Epidermal melanocyte (primary cell): ENCODE data around the gene FBF1.

Source experiments
- DNase-seq: peaks from one replicate; pipeline ENCODE4 v3.0.0; 2011; ENCODE audit warnings: low spot score; ENCODE audit not compliant: insufficient read length

FBF1 gene

DNA sequence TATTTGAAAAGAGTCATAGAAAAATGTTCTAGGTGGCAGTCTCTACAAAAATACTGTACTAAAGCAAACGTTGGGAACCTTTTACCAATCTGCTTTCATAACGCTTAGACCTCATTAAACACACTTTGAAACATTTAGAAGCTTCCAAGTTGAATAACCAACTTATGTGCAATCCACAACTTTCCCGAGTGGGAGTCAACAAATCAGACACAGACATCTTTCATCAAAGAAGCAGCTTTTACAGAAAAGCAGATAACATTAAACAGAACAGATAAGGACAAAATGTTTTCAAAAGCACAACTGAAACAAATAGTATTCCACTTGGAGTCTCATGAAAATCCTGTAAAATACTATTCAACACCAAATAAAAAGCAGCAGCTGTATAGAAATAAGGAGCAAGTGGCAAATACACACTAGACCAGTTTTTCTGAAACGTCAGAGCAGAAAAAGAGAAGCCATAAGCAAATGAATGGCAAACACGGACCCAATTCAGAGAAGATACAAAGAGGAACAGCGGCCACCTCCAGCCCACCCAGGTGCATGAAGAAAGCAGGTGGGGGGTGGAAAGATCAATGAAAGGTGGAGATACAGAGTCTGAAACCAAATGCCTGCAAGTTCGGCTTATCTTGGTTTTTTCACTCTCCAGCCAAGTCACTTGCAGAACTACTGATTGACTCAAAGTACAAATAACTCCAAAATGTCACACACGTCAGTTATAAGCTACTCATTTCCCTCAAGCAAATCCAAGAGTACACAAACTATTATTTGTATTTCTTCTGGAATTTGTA, 18.4 kb upstream of the FBF1 start:
- DNase-seq, result no peak

GRCh38 chr17:75950855-75951554, 10.2 kb upstream of the FBF1 start:
- DNase-seq, result no peak

GRCh38 chr17:75950421-75950820, 9.6 kb upstream of the FBF1 start:
- DNase-seq, result no peak

DNA sequence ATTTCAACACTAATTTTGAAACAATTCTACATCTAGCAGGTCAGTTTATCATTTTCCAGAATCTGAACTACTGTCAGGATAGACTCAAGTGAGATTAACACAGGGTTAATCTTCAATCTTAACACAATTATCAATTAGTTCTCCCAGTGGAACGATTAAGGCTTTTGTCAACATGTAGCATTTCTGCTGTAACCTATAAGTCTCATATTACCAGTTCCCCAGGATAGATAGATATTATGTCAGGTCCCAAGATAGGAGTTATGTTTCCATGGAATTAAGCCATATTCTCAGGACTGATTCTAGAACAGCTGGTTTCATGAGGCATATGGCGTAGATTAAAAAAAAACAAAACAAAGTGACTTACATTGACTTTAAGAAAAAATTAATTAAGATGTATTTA, 4.4 kb upstream of the FBF1 start:
- no peak for DNase-seq

GRCh38 chr17:75943491-75943890, 2.6 kb upstream of the FBF1 start:
- DNase-seq, result no peak

DNA sequence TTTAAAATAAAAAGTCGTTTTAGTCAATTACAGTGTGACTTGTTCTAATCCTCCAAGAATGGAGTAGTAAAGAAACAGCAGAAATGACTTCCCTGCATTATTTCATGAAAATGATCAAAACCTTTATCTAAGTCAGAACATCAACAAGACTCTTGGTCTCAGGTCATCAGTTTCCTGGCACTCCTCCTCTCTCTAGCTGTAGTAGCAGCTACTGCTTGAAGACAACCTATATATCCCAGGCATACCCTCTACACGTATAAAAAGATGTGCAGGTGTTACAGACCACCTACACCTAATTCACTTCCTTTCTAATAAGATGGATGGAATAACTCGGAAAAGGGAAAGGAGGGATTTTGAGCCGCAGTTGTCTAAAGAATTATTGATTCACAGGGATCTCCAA, 1.6 kb upstream of the FBF1 start:
- no peak for DNase-seq

GRCh38 chr17:75941442-75941819, 589 bp upstream of the FBF1 start:
- no peak for DNase-seq

DNA sequence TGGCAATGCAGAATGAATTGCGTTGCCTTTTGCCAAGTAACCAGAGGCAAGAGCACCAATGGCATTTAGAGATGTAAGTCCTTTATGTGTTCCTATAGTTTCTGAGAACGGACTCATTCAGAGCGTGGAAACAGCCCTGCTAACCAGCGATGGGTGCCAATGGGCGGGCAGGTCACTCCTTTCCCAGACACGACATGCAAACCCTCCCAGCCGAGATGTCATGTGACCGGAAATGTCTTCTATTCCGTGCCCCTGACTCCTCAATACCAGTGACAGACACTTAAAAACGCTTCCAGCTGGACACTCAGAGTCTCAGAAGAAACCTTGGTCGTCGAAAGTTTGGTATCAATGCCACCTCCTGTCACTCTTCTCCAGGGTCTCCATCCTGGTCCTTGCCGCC, 3.2 kb downstream of the FBF1 start:
- no peak for DNase-seq

DNA sequence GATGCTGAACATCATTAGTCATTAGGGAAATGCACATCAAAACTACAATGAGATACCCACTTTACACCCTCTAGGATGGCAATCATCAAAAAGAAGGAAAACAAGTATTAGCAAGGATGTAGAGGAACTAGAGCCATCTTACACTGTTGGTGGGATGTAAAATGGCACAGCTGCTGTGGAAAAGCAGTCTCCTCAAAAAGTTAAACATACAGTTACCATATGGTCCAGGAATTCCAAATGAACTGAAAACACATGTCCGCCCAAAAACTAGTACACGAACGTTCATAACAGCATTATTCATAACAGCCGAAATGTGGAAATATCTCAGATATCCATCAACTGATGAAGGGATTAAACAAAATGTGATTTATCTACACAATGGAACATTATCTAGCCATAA, 7.0 kb downstream of the FBF1 start:
- DNase-seq, result no peak

- DNase-seq, result no peak
Observed at GRCh38 chr17:75932852-75933251, 8.0 kb downstream of the FBF1 start.

- DNase-seq, result no peak
Observed at GRCh38 chr17:75931062-75931461, 9.8 kb downstream of the FBF1 start.

DNA sequence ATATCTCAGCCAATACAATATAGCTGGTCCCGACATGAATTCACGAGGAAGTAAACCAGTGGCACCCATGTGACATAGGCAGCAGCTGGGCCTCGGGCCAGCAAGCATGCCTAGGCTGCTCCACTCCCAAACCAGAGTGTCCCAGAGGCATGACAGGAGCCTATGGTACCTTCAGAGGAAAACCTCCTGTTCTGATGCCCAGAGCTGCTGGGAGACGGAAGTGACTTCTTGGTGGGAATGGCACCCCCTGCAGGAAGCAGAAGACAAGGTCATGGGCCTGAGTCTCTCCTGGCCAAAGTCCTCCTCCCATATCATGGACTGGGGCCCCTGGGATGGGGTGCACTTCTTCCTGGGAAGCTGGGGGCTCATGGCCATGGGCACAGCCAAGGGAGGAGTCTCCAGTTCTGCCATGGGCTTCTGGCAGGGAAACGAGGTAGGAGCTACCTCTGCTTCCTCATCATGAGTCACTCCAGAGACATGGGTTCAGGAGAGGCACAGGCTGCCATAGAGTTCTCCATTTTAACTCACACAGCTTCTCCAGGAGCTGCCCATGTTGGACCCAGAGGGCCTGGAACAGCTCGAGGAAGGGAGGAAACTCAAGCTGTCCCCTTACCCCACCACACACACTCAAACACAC, 13.4 kb downstream of the FBF1 start:
- DNase-seq, result no peak

DNA sequence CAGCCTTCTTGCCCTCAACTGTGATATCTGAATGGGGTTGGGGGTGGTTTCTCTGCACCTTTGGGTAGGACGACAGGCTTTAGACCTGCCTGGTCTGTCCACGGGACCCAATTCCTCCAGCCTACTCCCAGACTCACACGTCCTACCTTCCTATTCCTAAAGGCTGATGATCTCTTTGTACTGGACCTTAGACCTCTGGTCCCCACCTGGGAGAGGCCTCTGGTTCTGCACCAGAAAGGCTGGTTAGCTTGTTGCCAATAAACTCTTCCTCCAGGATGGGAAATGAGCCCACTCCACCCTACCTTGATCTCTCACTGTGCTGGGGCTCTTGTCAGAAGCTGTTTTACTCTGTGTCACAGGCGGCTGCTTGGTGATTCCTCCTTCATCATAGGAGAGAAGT, 14.4 kb downstream of the FBF1 start:
- DNase-seq, result no peak

DNA sequence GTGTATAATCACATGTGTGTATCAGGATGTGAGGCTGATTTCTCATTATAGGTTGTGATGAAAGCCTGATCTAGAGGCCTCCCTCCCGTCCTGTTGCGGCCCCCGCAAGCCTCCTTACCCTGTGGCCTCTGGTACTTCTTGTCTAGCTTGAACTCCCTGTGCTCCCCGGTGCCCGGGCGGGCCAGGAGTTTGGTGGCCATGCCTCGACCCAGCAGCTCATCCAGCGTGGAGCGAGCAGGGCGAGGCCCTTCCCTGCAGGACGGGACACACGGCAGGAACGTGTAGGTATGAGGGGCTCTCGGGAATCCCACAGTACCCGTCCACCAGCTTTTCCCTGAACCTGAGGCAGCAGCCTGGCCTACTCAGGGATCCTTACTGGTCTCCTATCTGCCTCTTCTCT, 14.9 kb downstream of the FBF1 start:
- no peak for DNase-seq

GRCh38 chr17:75925103-75925502, 15.7 kb downstream of the FBF1 start:
- no peak for DNase-seq

DNA sequence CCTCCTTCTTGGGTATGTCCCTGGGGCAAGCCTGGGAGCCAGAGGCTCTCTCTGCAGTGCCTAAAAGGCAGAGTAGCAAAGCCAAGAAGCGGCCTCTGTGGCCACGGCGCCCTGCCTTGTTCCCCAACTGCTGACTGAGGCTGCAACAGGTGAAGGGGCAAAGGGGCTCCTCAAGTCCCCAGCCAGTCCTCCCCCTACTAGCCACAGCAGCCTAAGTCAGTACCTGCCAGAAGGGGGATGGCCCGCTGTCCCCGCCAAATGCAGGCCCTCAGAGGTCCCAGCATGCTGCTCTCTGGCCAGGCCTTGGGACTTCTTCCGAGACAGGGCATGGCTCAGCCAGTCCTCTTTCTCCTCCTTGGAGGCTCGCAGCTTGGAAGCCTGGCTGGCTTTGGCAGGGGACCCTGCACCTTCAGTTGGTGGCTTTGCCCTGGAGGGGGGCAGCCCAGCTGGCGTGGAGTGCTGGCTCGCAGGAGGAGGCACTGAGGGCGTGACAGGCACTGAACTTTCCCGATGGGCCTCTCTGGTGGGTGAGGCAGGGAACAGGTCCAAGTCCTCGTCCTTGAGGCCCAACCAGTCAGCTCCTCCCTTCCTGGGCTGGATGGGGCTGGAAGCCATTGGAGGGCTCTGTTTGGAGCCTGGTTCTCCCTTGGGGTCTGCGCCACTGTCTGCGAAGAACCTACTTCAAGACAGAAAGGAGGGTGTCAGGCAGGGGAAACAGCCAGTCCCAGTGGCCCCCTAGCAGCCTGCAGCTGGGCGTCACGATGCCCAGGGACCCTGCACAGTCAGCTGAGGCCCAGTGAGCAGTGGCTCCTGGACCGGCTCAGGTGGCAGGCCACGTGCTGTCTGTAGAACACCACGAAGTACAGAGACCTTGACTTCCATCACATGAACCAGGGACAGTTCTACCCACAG, 17.6 kb downstream of the FBF1 start:
- DNase-seq, result no peak

DNA sequence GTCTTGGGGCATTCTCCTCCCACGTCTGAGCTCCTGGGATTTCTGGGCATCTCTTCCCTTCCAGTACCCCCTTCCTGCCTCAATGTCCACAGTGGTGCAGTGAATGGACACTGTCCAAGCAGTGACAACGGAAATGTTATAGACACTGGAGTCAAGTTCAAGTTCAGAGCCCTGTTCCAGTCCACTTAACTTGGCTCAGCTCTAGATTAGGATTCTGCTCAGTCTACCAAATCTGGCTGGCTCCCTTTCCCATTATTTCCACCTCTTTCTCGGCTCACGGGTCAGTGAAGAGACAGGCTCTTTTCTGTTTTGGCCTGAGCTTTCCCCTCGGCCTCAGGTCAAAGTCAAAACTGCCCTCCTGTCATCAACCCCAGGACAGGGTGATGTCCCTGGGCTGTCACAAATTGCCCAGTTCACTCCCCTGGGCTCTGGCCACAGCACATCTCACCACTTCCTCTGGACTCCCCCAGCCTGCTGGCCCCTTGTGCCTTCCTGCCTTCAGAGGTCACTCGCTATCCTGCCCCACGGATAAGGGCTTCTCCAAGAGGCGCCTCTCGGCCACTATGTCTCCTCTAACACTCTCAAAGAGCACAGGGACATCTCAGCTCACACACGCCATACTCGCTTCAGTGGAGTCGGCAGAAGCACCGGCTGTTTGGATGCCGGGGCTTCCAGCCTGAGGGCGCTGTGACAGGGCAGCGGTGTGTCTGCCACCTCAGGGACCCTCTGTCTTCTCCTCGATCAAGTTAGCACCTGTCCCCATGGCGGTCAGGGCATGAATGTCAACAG, 18.5 kb downstream of the FBF1 start:
- DNase-seq, result no peak

DNA sequence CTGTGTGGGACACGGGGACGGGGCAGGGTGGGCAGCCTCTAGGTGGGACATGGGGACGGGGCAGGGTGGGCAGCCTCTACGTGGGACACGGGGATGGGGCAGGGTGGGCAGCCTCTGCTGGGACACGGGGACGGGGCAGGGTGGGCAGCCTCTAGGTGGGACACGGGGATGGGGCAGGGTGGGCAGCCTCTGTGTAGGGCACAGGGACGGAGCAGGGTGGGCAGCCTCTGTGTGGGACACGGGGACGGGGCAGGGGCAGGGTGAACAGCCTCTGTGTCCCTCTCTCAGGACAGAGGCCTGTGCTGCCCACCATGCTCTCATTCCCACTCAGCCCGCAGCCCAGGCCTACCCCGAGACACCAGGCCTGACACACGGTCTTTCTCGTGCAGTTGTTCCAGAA, 19.2 kb downstream of the FBF1 start:
- no peak for DNase-seq

DNA sequence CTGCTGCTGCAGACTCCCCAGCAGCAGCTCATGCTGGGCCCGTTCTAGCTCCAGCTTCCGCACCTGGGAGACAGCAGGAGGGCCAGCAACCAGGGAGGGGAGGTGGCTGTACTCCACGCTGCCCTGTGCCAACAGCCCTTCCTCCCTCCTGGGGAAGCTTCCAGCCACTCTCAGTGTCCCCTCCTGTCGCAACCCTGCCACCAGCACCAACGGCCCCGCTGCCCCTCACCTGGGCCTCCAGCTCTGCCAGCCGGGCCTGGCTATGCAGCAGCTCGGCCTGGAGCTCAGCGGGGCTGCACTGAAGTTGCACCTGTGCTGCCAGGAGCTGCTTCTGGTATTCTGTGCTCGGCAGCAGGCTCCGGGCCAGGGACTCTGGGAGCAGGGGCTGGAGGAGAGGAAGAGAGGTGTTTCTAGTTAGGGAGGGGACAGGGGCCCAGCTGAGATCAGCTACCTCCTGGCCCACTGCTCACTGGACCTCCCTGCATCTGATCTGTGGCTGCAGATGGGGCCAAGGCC, 20.7 kb downstream of the FBF1 start:
- no peak for DNase-seq

- no peak for DNase-seq
Observed at GRCh38 chr17:75919611-75920010, 21.2 kb downstream of the FBF1 start.
